ENCODE results near the gene CBLL1. TPM values are rescaled to one million over a fixed set of nuclear protein-coding genes. Genes with fewer than 3 reads are reported as not detected.

Gene CBLL1
- total and polyA plus RNA-seq, 5 donors from 2014 or later, result 66.9 to 150 (median 141) TPM

DNA sequence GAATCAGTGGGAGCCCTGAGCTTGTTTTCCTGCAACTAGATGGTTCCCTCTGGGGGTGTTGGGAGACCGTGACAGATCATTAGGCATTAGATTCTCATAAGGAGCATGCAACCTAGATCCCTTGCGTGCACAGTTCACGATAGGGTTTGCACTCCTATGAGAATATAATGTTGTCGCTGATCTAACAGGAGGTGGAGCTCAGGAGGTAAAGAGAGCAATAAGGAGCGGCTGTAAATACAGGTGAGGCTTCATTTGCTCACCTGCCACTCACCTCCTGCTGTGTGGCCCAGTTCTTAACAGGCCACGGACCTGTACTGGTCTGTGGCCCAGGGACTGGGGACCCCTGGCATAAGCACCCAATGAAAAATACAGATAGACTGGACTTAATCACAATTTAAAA lies 48.4 kb downstream of the CBLL1 start:
- Mint-ChIP-seq H3K4me1 (peaks cover 6 to 14% (median 12%) of the 10 kb centered on the region in 4 donors), H3K27ac (peak overlapping the region in 1 of 3 donors; percentile 20), H3K9me3 (no peaks in the 10 kb centered on the region), H3K27me3 (peaks cover 7% of the 10 kb centered on the region), H3K4me3 (no peak overlapping the region), H3K36me3 (no peaks in the 10 kb centered on the region)
- H3K36me3 ChIP-seq (ENCODE audit: control insufficient read depth, insufficient read depth, low read length), result no peaks in the 10 kb centered on the region
- H3K27me3 ChIP-seq (ENCODE audit: control insufficient read depth, insufficient read depth, low read length), result peaks cover 3% of the 10 kb centered on the region
- H3K4me1 ChIP-seq (ENCODE audit: control insufficient read depth, insufficient read depth, low read length, poor library complexity, severe bottlenecking), result peaks cover 13% of the 10 kb centered on the region
- no peak for ATAC-seq (ENCODE audit: low read depth in 2 of 2)
- no peak overlapping the region for H3K4me3 ChIP-seq (ENCODE audit: low read depth, low read length)
- H3K27ac ChIP-seq (ENCODE audit: insufficient read depth, low read length, poor library complexity, severe bottlenecking), result no peak overlapping the region
- no peak for DNase-seq
- no peaks in the 10 kb centered on the region for H3K9me3 ChIP-seq (ENCODE audit: control insufficient read depth in 2 of 2, low read length in 2 of 2)

DNA sequence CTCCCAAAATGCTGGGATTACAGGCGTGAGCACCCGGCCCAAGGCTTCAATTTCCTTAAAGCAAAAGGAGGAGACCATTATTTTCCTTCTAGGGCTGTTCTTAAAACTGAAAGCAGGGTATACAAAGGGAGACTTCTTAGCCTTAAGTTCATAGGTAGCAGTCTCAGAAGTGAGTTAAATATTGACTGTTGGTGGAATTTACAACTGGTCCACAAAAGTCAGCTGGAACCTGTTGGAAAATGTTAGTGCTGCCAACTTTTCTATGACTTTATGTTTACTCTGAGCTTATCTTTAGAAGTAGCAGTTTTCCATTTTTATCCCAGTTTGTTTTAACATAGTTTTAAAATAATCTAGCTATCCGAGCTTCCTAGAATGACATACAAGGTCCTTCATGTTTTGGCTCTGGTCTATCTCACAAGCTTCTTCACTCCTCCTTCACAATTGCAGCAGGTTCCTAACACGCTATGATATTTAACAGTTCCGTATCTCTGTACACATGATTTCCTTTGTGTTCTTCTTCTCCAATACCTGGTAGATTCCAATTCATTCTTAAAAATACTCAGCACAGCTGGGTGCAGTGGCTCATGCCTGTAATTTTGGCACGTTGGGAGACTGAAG lies 55.8 kb downstream of the CBLL1 start:
- Histone ChIP-seq H3K4me1 (ENCODE audit: control insufficient read depth, insufficient read depth, low read length, poor library complexity, severe bottlenecking) (no peaks in the 10 kb centered on the region), H3K36me3 (ENCODE audit: control insufficient read depth, insufficient read depth, low read length) (no peaks in the 10 kb centered on the region), H3K9me3 (ENCODE audit: control insufficient read depth in 2 of 2, low read length in 2 of 2) (no peaks in the 10 kb centered on the region), H3K27ac (ENCODE audit: insufficient read depth, low read length, poor library complexity, severe bottlenecking) (no peak overlapping the region), H3K27me3 (ENCODE audit: control insufficient read depth, insufficient read depth, low read length) (peaks cover 8% of the 10 kb centered on the region), H3K4me3 (ENCODE audit: low read depth, low read length) (no peak overlapping the region)
- ATAC-seq (ENCODE audit: low read depth in 2 of 2) (no peak), DNase-seq (no peak)
- Mint-ChIP-seq H3K27ac (no peak overlapping the region), H3K4me1 (peaks cover 0 to 2% (median 0%) of the 10 kb centered on the region in 4 donors), H3K9me3 (peaks cover 0 to 9% (median 0%) of the 10 kb centered on the region in 7 donors), H3K27me3 (peaks cover 18% of the 10 kb centered on the region), H3K4me3 (no peak overlapping the region), H3K36me3 (peaks cover 7% of the 10 kb centered on the region)

DNA sequence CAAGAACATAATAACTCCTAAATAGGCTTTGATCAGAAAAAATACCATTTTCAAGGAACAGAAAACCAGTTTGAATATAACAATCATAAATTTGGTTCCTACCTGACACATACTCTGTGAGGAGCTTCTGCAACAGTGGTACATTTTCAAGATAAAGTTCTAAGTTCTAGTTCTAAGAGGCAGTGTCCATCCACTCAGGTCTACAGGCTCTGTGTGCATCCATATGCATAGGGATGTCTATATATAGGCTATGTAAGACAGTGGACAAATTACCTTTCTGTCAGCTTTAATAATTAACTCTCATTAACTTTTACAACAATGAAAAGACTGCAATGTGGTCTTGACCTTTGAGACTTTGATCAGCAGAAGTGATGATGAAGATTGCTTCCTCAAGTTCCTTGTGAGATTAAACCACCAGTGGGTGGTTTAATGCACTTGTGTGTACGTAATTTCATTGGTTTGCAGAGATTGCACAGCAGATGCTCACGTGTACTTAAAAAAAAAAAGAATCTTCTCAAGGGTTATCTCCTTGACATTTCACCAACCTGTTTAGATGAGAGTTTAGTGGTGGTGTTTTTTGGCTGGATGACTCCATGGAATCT lies 59.2 kb downstream of the CBLL1 start, which contains the start of gene SLC26A3:
SLC26A3 (minus strand) TSS at position 215 of the 602 bp plus-strand sequence. CDS start 8,714 bp downstream, outside the sequence.
- Histone ChIP-seq H3K27me3 (ENCODE audit: control insufficient read depth, insufficient read depth, low read length) (peaks cover 8% of the 10 kb centered on the region), H3K4me1 (ENCODE audit: control insufficient read depth, insufficient read depth, low read length, poor library complexity, severe bottlenecking) (no peaks in the 10 kb centered on the region), H3K9me3 (ENCODE audit: control insufficient read depth in 2 of 2, low read length in 2 of 2) (no peaks in the 10 kb centered on the region), H3K27ac (ENCODE audit: insufficient read depth, low read length, poor library complexity, severe bottlenecking) (no peak within 1 kb of the TSS), H3K4me3 (ENCODE audit: low read depth, low read length) (no peak within 1 kb of the TSS), H3K36me3 (ENCODE audit: control insufficient read depth, insufficient read depth, low read length) (no peaks in the 10 kb centered on the region)
- Mint-ChIP-seq H3K27me3 (peaks cover 14% of the 10 kb centered on the region), H3K4me3 (no peak within 1 kb of the TSS), H3K9me3 (peaks cover 0 to 10% (median 0%) of the 10 kb centered on the region in 7 donors), H3K4me1 (peaks cover 0 to 4% (median 2%) of the 10 kb centered on the region in 4 donors), H3K27ac (peak within 1 kb of the TSS in 2 of 3 donors; percentile 21 to 28), H3K36me3 (peaks cover 8% of the 10 kb centered on the region)
- no peak for ATAC-seq (ENCODE audit: low read depth in 2 of 2)
- no peak for DNase-seq

DNA sequence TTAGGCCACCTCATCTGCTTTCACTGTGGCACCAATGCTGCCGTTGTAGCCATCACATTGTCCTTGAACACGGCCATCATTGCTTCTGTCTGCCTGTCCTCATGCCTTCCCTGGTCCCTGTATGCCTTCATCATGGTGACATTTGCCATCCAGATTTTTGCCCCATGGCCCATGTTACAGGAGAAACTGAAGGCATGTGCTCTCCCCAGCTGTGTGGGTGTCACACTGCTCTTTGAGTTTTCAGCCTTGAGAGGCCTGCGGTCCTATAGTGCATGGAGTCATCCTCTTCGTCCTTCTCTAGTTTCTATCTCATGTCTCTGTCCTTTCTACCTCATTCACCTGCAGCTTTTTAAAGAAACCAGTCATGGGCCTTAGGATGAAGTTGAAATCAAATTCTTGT lies 65.2 kb downstream of the CBLL1 start:
- Histone ChIP-seq H3K36me3 (ENCODE audit: control insufficient read depth, insufficient read depth, low read length) (no peaks in the 10 kb centered on the region), H3K27ac (ENCODE audit: insufficient read depth, low read length, poor library complexity, severe bottlenecking) (no peak overlapping the region), H3K4me1 (ENCODE audit: control insufficient read depth, insufficient read depth, low read length, poor library complexity, severe bottlenecking) (no peaks in the 10 kb centered on the region), H3K27me3 (ENCODE audit: control insufficient read depth, insufficient read depth, low read length) (no peaks in the 10 kb centered on the region), H3K4me3 (ENCODE audit: low read depth, low read length) (no peak overlapping the region), H3K9me3 (ENCODE audit: control insufficient read depth in 2 of 2, low read length in 2 of 2) (no peaks in the 10 kb centered on the region)
- H3K4me3 Mint-ChIP-seq, result no peak overlapping the region
- ATAC-seq (ENCODE audit: low read depth in 2 of 2) (no peak), DNase-seq (no peak)
- peaks cover 0 to 4% (median 2%) of the 10 kb centered on the region in 4 donors for H3K4me1 Mint-ChIP-seq
- peaks cover 0 to 7% (median 0%) of the 10 kb centered on the region in 7 donors for H3K9me3 Mint-ChIP-seq
- H3K36me3 Mint-ChIP-seq, result peaks cover 7% of the 10 kb centered on the region
- H3K27me3 Mint-ChIP-seq, result peaks cover 5% of the 10 kb centered on the region
- peak overlapping the region in 1 of 3 donors; percentile 47 for H3K27ac Mint-ChIP-seq

DNA sequence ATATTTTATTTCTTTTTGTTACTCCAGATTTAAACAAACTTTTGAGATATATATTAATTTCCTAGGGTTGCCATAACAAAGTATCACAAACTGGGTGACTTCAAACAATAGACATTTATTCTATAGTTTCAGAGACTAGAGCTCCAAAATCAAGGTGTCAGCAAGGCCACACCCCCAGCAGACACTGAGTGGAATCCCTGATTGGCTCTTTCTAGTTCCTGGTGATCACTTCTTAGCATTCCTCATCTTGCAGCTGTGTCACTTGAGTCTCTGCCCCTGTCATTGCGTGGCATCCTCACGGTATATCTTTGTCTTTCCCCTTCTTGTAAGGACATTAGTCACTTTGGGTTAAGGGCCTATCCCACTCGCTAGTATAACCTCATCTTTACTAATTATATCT lies 66.7 kb downstream of the CBLL1 start:
- peaks cover 0 to 11% (median 2%) of the 10 kb centered on the region in 4 donors for H3K4me1 Mint-ChIP-seq
- no peaks in the 10 kb centered on the region for H3K4me1 ChIP-seq (ENCODE audit: control insufficient read depth, insufficient read depth, low read length, poor library complexity, severe bottlenecking)
- no peak overlapping the region for H3K27ac Mint-ChIP-seq
- H3K27ac ChIP-seq (ENCODE audit: insufficient read depth, low read length, poor library complexity, severe bottlenecking), result no peak overlapping the region
- DNase-seq, result no peak
- H3K9me3 Mint-ChIP-seq, result peaks cover 0 to 1% (median 0%) of the 10 kb centered on the region in 7 donors
- no peak overlapping the region for H3K4me3 Mint-ChIP-seq
- H3K4me3 ChIP-seq (ENCODE audit: low read depth, low read length), result no peak overlapping the region
- H3K36me3 Mint-ChIP-seq, result no peaks in the 10 kb centered on the region
- no peaks in the 10 kb centered on the region for H3K27me3 ChIP-seq (ENCODE audit: control insufficient read depth, insufficient read depth, low read length)
- H3K36me3 ChIP-seq (ENCODE audit: control insufficient read depth, insufficient read depth, low read length), result no peaks in the 10 kb centered on the region
- H3K27me3 Mint-ChIP-seq, result peaks cover 4% of the 10 kb centered on the region
- H3K9me3 ChIP-seq (ENCODE audit: control insufficient read depth in 2 of 2, low read length in 2 of 2), result no peaks in the 10 kb centered on the region
- no peak for ATAC-seq (ENCODE audit: low read depth in 2 of 2)

Other genes starting within 250 kb of the CBLL1 start
- gene COG5, start 180.2 kb upstream of the CBLL1 start, total RNA-seq, result 68.2 TPM
- 10 to 100 TPM; 23.2 to 47.9 (median 31.0) TPM for gene COG5, start 180.2 kb upstream of the CBLL1 start, polyA plus RNA-seq
- gene DUS4L, start 180.2 kb upstream of the CBLL1 start, total RNA-seq, result 6.9 TPM
- gene DUS4L, start 180.2 kb upstream of the CBLL1 start, polyA plus RNA-seq, result 1 to 10 TPM; 4.4 to 5.0 (median 4.7) TPM
- gene BCAP29, start 163.9 kb upstream of the CBLL1 start, total RNA-seq, result 15.5 TPM
- 10 to 100 TPM; 29.6 to 47.4 (median 35.5) TPM for gene BCAP29, start 163.9 kb upstream of the CBLL1 start, polyA plus RNA-seq
- gene SLC26A4, start 83.3 kb upstream of the CBLL1 start, total RNA-seq, result 0.10 TPM
- under 1 TPM in 2 of 4 donors, not detected in 2; 0.11 to 0.21 TPM for gene SLC26A4, start 83.3 kb upstream of the CBLL1 start, polyA plus RNA-seq
- gene SLC26A3, start 59.1 kb downstream of the CBLL1 start, total RNA-seq, result not detected
- under 1 TPM in 1 of 4 donors, not detected in 3; 0.26 TPM for gene SLC26A3, start 59.1 kb downstream of the CBLL1 start, polyA plus RNA-seq
- gene DLD, start 147.0 kb downstream of the CBLL1 start, total RNA-seq, result 66.7 TPM
- 10 to 100 TPM; 44.3 to 81.8 (median 49.9) TPM for gene DLD, start 147.0 kb downstream of the CBLL1 start, polyA plus RNA-seq